Activated naive CD8-positive, alpha-beta T cell (primary cell): ENCODE measurements around the gene DSC1.
"Not testable (repeated sequence)": the region's sequence is repeated elsewhere in the genome, so short reads cannot be mapped to it uniquely, and the experiment has no call there.

Experiments used
- H3K27ac Mint-ChIP-seq: one replicate; pipeline ENCODE4 v1.8.0; 2021; ENCODE audit warnings: mixed read lengths
- H3K27me3 Mint-ChIP-seq: one replicate; pipeline ENCODE4 v1.8.0; 2021; ENCODE audit warnings: mixed read lengths
- H3K36me3 Mint-ChIP-seq: one replicate; pipeline ENCODE4 v1.8.0; 2021; ENCODE audit warnings: mixed read lengths
- H3K4me1 Mint-ChIP-seq: one replicate; pipeline ENCODE4 v1.8.0; 2021; ENCODE audit warnings: low read depth, mixed read lengths
- H3K4me3 Mint-ChIP-seq: one replicate; pipeline ENCODE4 v1.8.0; 2021; ENCODE audit warnings: mild to moderate bottlenecking, mixed read lengths
- H3K9me3 Mint-ChIP-seq: one replicate; pipeline ENCODE4 v1.8.0; 2021; ENCODE audit warnings: low read depth, mixed read lengths

Gene DSC1

DNA sequence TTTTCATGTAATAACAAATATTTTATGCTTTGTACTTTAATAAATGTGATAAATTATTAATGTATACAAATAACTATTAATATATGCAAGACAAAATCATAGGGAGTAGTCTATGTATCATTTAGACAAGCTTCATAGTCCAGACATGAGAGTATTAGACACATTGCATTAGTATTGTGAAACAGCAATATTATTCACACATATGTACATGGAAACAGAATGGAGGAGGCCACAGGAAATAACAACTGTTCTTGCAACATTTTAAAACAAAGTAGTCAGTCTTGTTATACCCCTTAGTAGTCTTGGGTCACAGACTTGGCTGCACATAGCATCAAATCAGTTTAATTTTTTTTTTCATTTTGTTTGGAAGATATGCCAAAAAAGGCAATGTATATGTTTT, 15.8 kb downstream of the DSC1 start:
- Mint-ChIP-seq H3K9me3 (peaks cover 12% of the 10 kb centered on the region), H3K27me3 (no peaks in the 10 kb centered on the region), H3K4me3 (no peak overlapping the region)

DNA sequence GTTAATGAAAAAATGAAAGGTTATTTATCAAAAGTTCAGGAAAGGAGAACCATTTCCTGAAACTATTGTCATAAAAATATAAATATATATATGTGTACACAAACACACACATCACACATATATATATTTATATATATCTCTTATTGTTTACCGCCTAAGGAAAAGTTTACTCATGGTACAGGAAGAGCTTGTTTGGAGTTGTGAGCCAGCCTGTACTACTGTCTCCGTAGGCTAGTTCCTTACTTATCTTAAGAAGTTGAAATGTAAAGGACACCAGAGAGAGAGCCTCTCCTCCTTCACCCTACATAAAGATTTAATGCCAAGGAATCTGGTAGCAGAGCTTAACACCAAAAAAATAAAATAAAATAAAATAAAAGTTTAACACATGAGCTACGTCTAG, 19.6 kb downstream of the DSC1 start:
- no peaks in the 10 kb centered on the region for H3K36me3 Mint-ChIP-seq
- no peaks in the 10 kb centered on the region for H3K4me1 Mint-ChIP-seq
- peaks cover 12% of the 10 kb centered on the region for H3K9me3 Mint-ChIP-seq
- H3K27me3 Mint-ChIP-seq, result no peaks in the 10 kb centered on the region
- H3K4me3 Mint-ChIP-seq, result no peak overlapping the region
- no peak overlapping the region for H3K27ac Mint-ChIP-seq

More for the DNA sequence above, 15.8 kb downstream of the DSC1 start:
- H3K36me3 Mint-ChIP-seq, result no peaks in the 10 kb centered on the region
- no peaks in the 10 kb centered on the region for H3K4me1 Mint-ChIP-seq
- no peak overlapping the region for H3K27ac Mint-ChIP-seq

DNA sequence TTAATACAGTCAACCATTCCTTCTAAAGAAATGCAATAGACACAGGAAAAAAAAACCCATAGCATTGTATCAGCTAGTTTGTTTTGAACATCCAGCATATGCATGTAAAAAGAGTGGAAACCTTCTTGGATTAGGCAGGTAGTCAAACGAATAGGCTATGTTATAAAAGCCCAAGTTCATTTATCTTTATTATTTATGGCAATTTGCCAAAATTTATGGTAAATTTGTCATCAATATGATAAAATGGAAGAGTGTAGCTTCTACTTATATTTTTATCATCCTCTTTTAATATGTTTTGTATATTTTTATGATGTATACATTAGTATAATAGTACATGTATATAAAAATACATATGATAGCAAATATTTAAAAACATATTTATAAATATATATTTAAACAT, 23.9 kb downstream of the DSC1 start:
- Mint-ChIP-seq H3K9me3 (peaks cover 3% of the 10 kb centered on the region), H3K27ac (no peak overlapping the region), H3K4me1 (no peaks in the 10 kb centered on the region), H3K4me3 (no peak overlapping the region), H3K36me3 (no peaks in the 10 kb centered on the region), H3K27me3 (no peaks in the 10 kb centered on the region)

GRCh38 chr18:31134988-31135529, 27.6 kb downstream of the DSC1 start:
- Mint-ChIP-seq H3K4me3 (no peak overlapping the region), H3K9me3 (no peaks in the 10 kb centered on the region), H3K27ac (no peak overlapping the region), H3K27me3 (no peaks in the 10 kb centered on the region), H3K36me3 (no peaks in the 10 kb centered on the region), H3K4me1 (no peaks in the 10 kb centered on the region)

DNA sequence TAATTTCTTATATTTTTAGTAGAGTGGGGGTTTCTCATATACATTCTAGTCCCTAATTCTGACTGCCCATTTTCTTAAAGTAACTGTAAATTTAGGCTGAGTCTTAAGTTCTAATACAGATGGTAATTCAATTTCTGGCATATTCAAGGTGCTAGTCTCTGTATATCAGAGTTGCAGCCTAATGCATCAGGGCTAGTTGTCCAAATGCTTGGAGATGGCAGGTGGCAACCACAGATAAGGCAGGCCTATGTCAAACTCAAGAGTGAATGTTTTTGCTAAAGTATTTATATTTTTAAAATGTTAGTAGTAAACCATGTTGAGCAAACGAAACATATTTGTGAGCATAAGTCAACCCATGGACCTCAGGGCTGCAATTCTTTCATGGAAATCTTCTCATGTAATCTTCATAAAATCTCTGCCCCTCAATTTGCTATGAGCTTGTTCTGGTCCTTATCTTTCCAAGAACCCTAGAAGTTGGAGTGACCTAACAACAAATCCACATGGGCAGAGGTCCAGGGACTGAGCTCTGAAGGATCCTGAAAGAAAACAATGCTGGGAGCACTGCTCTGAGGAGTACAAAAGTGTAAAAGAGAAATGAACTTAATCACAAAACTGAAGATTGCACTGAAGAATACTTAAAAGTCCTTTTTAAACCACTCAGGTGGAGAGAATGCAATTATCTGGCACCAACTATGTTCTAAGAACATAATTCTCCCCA, 33.1 kb downstream of the DSC1 start:
- no peaks in the 10 kb centered on the region for H3K9me3 Mint-ChIP-seq
- no peak overlapping the region for H3K27ac Mint-ChIP-seq
- no peaks in the 10 kb centered on the region for H3K27me3 Mint-ChIP-seq
- H3K36me3 Mint-ChIP-seq, result no peaks in the 10 kb centered on the region
- no peaks in the 10 kb centered on the region for H3K4me1 Mint-ChIP-seq
- no peak overlapping the region for H3K4me3 Mint-ChIP-seq

DNA sequence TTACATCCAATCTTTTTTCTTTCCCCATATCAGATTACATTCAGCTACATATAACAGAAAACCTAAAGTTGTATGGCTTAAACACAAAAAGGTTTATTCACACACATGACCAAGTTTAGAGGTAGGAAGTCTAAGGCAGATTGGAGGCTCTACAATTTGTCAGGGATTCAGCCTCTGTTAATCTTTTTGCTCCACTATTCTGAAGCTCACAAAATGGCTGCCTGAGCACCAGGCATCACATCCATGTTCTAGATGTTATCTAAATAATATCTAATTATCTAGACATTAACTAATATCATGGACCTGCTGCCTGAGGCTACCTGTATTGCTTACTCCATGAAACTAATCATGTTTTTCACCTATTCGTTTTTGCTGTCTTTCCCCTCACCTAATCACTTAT, 36.8 kb downstream of the DSC1 start:
- Mint-ChIP-seq H3K27ac (no peak overlapping the region), H3K9me3 (peaks cover 3% of the 10 kb centered on the region), H3K27me3 (no peaks in the 10 kb centered on the region), H3K4me1 (no peaks in the 10 kb centered on the region), H3K4me3 (no peak overlapping the region), H3K36me3 (no peaks in the 10 kb centered on the region)

- not testable (repeated sequence) for H3K36me3 Mint-ChIP-seq, H3K27ac Mint-ChIP-seq, H3K4me3 Mint-ChIP-seq, H3K27me3 Mint-ChIP-seq, H3K4me1 Mint-ChIP-seq, H3K9me3 Mint-ChIP-seq
These were observed 39.5 kb downstream of the DSC1 start for GRCh38 chr18:31123125-31123524.

DNA sequence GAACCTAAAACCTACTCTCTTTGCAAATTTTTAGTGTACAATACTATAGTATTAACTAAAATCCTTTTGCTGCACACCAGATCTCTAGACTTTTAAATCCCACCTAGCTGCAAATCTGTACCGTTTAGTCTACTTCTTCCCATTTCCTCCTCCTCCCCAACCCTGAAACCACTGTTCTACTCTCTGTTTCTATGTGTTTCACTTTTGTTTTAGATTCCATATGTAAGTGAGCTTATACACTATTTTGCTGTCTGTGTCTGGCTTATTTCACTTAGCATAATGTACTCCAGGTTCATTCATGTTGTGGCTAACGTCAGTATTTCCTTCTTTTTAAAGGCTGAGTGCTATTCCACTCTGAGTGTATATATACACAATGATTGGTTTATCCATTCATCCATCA, 42.1 kb downstream of the DSC1 start:
- Mint-ChIP-seq H3K9me3 (peaks cover 14% of the 10 kb centered on the region), H3K36me3 (no peaks in the 10 kb centered on the region), H3K4me1 (no peaks in the 10 kb centered on the region), H3K27ac (no peak overlapping the region), H3K4me3 (no peak overlapping the region), H3K27me3 (no peaks in the 10 kb centered on the region)

DNA sequence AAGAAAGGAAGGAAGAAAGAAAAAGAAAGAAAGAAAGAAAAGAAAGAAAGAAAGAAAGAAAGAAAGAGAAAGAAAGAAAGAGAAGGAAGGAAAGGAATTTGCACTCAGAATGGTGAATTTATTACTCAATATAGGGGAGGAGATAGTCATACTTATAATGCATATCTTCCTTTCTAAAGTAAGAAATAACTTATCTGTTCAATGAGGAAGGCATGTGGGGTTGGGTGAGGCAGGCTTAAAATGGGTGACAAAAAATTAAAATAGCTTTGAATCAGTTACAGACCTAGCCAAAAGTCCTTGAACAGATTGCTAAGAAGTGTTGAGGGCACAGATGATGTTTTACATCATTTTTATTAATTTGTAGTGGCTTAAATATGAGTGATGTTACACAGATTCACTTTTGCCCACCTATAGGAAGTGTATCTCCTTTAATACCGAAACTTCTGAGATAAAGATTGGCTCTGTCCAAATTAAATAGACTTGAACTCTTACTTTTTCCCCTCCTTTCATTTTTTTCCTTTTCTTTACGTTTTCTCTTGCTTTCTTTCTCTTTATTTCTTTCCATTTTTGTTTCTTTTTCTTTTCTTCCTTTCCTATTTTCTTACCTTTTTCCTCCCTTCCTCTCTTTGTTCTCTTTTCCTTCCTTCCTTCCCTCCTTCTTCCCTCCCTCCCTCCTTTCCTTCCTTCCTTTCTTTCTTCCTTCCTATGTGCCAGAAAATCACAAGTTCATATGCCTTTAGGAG, 45.6 kb downstream of the DSC1 start:
- Mint-ChIP-seq H3K4me3 (no peak overlapping the region), H3K9me3 (peaks cover 11% of the 10 kb centered on the region), H3K4me1 (no peaks in the 10 kb centered on the region), H3K36me3 (no peaks in the 10 kb centered on the region), H3K27me3 (no peaks in the 10 kb centered on the region), H3K27ac (no peak overlapping the region)

GRCh38 chr18:31112804-31113203, 49.9 kb downstream of the DSC1 start:
- H3K9me3 Mint-ChIP-seq, result peaks cover 11% of the 10 kb centered on the region
- no peak overlapping the region for H3K27ac Mint-ChIP-seq
- no peaks in the 10 kb centered on the region for H3K4me1 Mint-ChIP-seq
- H3K4me3 Mint-ChIP-seq, result no peak overlapping the region
- no peaks in the 10 kb centered on the region for H3K36me3 Mint-ChIP-seq
- no peaks in the 10 kb centered on the region for H3K27me3 Mint-ChIP-seq

GRCh38 chr18:31105733-31106132, 56.9 kb downstream of the DSC1 start:
- H3K9me3 Mint-ChIP-seq, result no peaks in the 10 kb centered on the region
- H3K27me3 Mint-ChIP-seq, result peaks cover 4% of the 10 kb centered on the region
- H3K4me1 Mint-ChIP-seq, result no peaks in the 10 kb centered on the region
- no peak overlapping the region for H3K27ac Mint-ChIP-seq
- H3K36me3 Mint-ChIP-seq, result no peaks in the 10 kb centered on the region
- no peak overlapping the region for H3K4me3 Mint-ChIP-seq

GRCh38 chr18:31104444-31104843, 58.2 kb downstream of the DSC1 start:
- Mint-ChIP-seq H3K4me3 (no peak overlapping the region), H3K9me3 (no peaks in the 10 kb centered on the region), H3K27ac (no peak overlapping the region), H3K4me1 (peaks cover 1% of the 10 kb centered on the region), H3K27me3 (peaks cover 12% of the 10 kb centered on the region), H3K36me3 (peaks cover 2% of the 10 kb centered on the region)

DNA sequence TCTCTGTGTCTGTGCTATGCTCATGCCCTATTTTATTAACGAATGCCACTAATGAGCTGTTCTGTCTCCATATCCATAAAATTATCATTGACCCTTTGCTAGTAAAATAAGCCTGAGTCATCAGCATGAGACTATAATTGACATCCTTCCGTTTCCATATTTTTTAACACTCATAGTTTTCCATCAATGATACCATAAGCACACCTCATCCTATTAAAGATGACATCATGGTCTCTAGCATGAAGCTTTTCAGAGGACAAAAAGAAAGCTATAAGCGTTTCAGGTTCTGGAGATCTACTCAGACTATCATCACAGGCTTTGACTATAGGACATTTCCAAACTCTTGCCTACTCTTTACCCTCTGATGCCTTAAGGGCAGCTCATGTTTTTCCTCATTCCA, 59.2 kb downstream of the DSC1 start:
- H3K9me3 Mint-ChIP-seq, result no peaks in the 10 kb centered on the region
- no peak overlapping the region for H3K4me3 Mint-ChIP-seq
- peaks cover 19% of the 10 kb centered on the region for H3K27me3 Mint-ChIP-seq
- peaks cover 2% of the 10 kb centered on the region for H3K36me3 Mint-ChIP-seq
- H3K27ac Mint-ChIP-seq, result no peak overlapping the region
- H3K4me1 Mint-ChIP-seq, result peaks cover 1% of the 10 kb centered on the region

GRCh38 chr18:31102941-31103340, 59.7 kb downstream of the DSC1 start:
- H3K27ac Mint-ChIP-seq, result no peak overlapping the region
- peaks cover 19% of the 10 kb centered on the region for H3K27me3 Mint-ChIP-seq
- H3K4me1 Mint-ChIP-seq, result peaks cover 1% of the 10 kb centered on the region
- H3K36me3 Mint-ChIP-seq, result peaks cover 2% of the 10 kb centered on the region
- no peaks in the 10 kb centered on the region for H3K9me3 Mint-ChIP-seq
- no peak overlapping the region for H3K4me3 Mint-ChIP-seq

- H3K4me1 Mint-ChIP-seq, result peaks cover 1% of the 10 kb centered on the region
- H3K36me3 Mint-ChIP-seq, result peaks cover 2% of the 10 kb centered on the region
- no peak within 1 kb of the TSS for H3K27ac Mint-ChIP-seq
- no peaks in the 10 kb centered on the region for H3K9me3 Mint-ChIP-seq
- H3K4me3 Mint-ChIP-seq, result peak within 1 kb of the TSS; percentile 3
- H3K27me3 Mint-ChIP-seq, result peaks cover 19% of the 10 kb centered on the region
These were observed 60.5 kb downstream of the DSC1 start, which contains the start of gene DSC2 for GRCh38 chr18:31102025-31102684. DSC2 (minus strand) TSS chr18:31102421; CDS start chr18:31101971, 450 bp downstream.
